GM18870 (cell line): Measurements from ENCODE around the gene CCDC187.
"Not testable (repeated sequence)": the region's sequence is repeated elsewhere in the genome, so short reads cannot be mapped to it uniquely, and the experiment has no call there.

Experiments used
- ATAC-seq: cut with Tn5 transposase; IDR thresholded peaks from one replicate; pipeline ENCODE4 v1.9.1; 2021; ENCODE audit warnings: moderate library complexity; ENCODE audit not compliant: unreplicated experiment

The CCDC187 gene

GRCh38 chr9:136244969-136245218, 59.0 kb downstream of the CCDC187 start:
- ATAC-seq, result no peak

GRCh38 chr9:136244122-136244968, 59.5 kb downstream of the CCDC187 start:
- ATAC-seq, result no peak

GRCh38 chr9:136243631-136244030, 60.3 kb downstream of the CCDC187 start:
- ATAC-seq, result no peak

GRCh38 chr9:136242918-136243525, 60.9 kb downstream of the CCDC187 start:
- no peak for ATAC-seq

- ATAC-seq, result no peak
Measured at GRCh38 chr9:136242248-136242647, 61.6 kb downstream of the CCDC187 start.

GRCh38 chr9:136241542-136241941, 62.4 kb downstream of the CCDC187 start:
- no peak for ATAC-seq

- no peak for ATAC-seq
Measured at GRCh38 chr9:136240941-136241340, 63.0 kb downstream of the CCDC187 start.

GRCh38 chr9:136239983-136240330, 63.9 kb downstream of the CCDC187 start:
- no peak for ATAC-seq

GRCh38 chr9:136239135-136239982, 64.5 kb downstream of the CCDC187 start:
- no peak for ATAC-seq

- ATAC-seq, result no peak
Measured at GRCh38 chr9:136238342-136238732, 65.6 kb downstream of the CCDC187 start.

GRCh38 chr9:136237486-136238341, 66.2 kb downstream of the CCDC187 start:
- no peak for ATAC-seq

GRCh38 chr9:136236471-136237410, 67.2 kb downstream of the CCDC187 start:
- not testable (repeated sequence) for ATAC-seq

GRCh38 chr9:136235709-136236455, 68.0 kb downstream of the CCDC187 start:
- no peak for ATAC-seq

GRCh38 chr9:136235171-136235570, 68.7 kb downstream of the CCDC187 start:
- ATAC-seq, result no peak

GRCh38 chr9:136234597-136234996, 69.3 kb downstream of the CCDC187 start:
- no peak for ATAC-seq

GRCh38 chr9:136233868-136234267, 70.0 kb downstream of the CCDC187 start:
- no peak for ATAC-seq

GRCh38 chr9:136233411-136233810, 70.5 kb downstream of the CCDC187 start:
- ATAC-seq, result no peak

- no peak for ATAC-seq
Measured at GRCh38 chr9:136232969-136233368, 70.9 kb downstream of the CCDC187 start.
